DOHH2 (cell line): ENCODE results near the gene CAPS.

Source experiments
- H3F3A ChIP-seq: fragments of 200-600 bp; sonication (generic), shearing (Covaris generic); 2 replicates; pipeline ENCODE4 v1.6.0; 2016; ENCODE audit warnings: antibody characterized with exemption, mild to moderate bottlenecking; ENCODE audit not compliant: control insufficient read depth, insufficient read depth
- H3K27ac ChIP-seq: fragments of 200-600 bp; sonication (generic); 2 replicates; pipeline ENCODE4 v1.5.1; 2014; ENCODE audit warnings: low read depth, mild to moderate bottlenecking, low read length, moderate library complexity
- H3K27me3 ChIP-seq: fragments of 200-600 bp; sonication (generic); 2 replicates; pipeline ENCODE4 v1.6.1; 2014; ENCODE audit warnings: mild to moderate bottlenecking, low read length, mixed read lengths; ENCODE audit not compliant: control insufficient read depth
- H3K36me3 ChIP-seq: fragments of 200-600 bp; sonication (generic); 2 replicates; pipeline ENCODE4 v1.6.1; 2014; ENCODE audit warnings: mild to moderate bottlenecking, low read length, moderate library complexity, mixed read lengths; ENCODE audit not compliant: control insufficient read depth
- H3K4me1 ChIP-seq: fragments of 200-600 bp; sonication (generic); 2 replicates; pipeline ENCODE4 v1.6.1; 2014; ENCODE audit warnings: mild to moderate bottlenecking, low read length, mixed read lengths; ENCODE audit not compliant: control insufficient read depth
- H3K4me2 ChIP-seq: fragments of 200-600 bp; sonication (generic); 2 replicates; pipeline ENCODE4 v1.6.0; 2014; ENCODE audit warnings: mild to moderate bottlenecking, low read length, moderate library complexity
- H3K4me3 ChIP-seq: fragments of 200-600 bp; sonication (generic); 2 replicates; pipeline ENCODE4 v1.5.1; 2014; ENCODE audit warnings: mild to moderate bottlenecking, low read length, mixed read lengths
- H3K79me2 ChIP-seq: fragments of 200-600 bp; sonication (generic); 2 replicates; pipeline ENCODE4 v1.6.1; 2014; ENCODE audit warnings: mild to moderate bottlenecking, low read length, mixed read lengths; ENCODE audit not compliant: control insufficient read depth
- H3K9me2 ChIP-seq: fragments of 200-600 bp; sonication (generic); replicated peaks from 2 replicates; pipeline ENCODE4 v1.6.1; 2014; ENCODE audit warnings: mild to moderate bottlenecking, low read length, mixed read lengths; ENCODE audit not compliant: control insufficient read depth
- H3K9me3 ChIP-seq: fragments of 200-600 bp; sonication (generic); 2 replicates; pipeline ENCODE4 v1.6.1; 2014; ENCODE audit warnings: antibody characterized with exemption, low read length, mixed read lengths; ENCODE audit not compliant: control insufficient read depth, insufficient read depth
- H4K20me1 ChIP-seq: fragments of 200-600 bp; sonication (generic); 2 replicates; pipeline ENCODE4 v1.6.0; 2014; ENCODE audit warnings: low read depth, mild to moderate bottlenecking, antibody characterized with exemption, low read length, moderate library complexity; ENCODE audit not compliant: control insufficient read depth, insufficient read depth
- CTCF ChIP-seq: fragments of 200-600 bp; sonication (generic); IDR thresholded peaks from one replicate; pipeline ENCODE4 v1.5.1; 2014; ENCODE audit warnings: antibody characterized with exemption, mild to moderate bottlenecking, low read depth, low read length; ENCODE audit not compliant: poor library complexity, severe bottlenecking
- EZH2phosphoT487 ChIP-seq: fragments of 200-600 bp; sonication (generic); IDR thresholded peaks from 2 replicates; pipeline ENCODE4 v1.6.1; 2017; ENCODE audit warnings: borderline replicate concordance, mild to moderate bottlenecking, antibody characterized with exemption, low read length, moderate library complexity, mixed read lengths

The CAPS gene

GRCh38 chr19:5893907-5894703 is 19.9 kb upstream of the CAPS start:
- H3K27ac ChIP-seq = no peak overlapping the region
- no peak overlapping the region for H3K4me2 ChIP-seq
- H3K27me3 ChIP-seq = peaks cover 3% of the 10 kb centered on the region
- H4K20me1 ChIP-seq = no peaks in the 10 kb centered on the region
- H3K4me3 ChIP-seq = no peak overlapping the region
- H3K4me1 ChIP-seq = no peaks in the 10 kb centered on the region
- H3K9me2 ChIP-seq = no peaks in the 10 kb centered on the region
- H3K79me2 ChIP-seq = peaks cover 17% of the 10 kb centered on the region
- no peak for TF ChIP-seq EZH2phosphoT487
- no peak for TF ChIP-seq CTCF
- 0 out of 2 replicates have a peak, but pooled peaks cover 5% of the 10 kb centered on the region for H3F3A ChIP-seq
- H3K36me3 ChIP-seq = peaks cover 20% of the 10 kb centered on the region
- no peaks in the 10 kb centered on the region for H3K9me3 ChIP-seq

GRCh38 chr19:5894704-5895349 is 19.2 kb upstream of the CAPS start:
- no peak overlapping the region for H3K4me2 ChIP-seq

GRCh38 chr19:5895409-5895808 is 18.6 kb upstream of the CAPS start:
- no peak overlapping the region for H3K27ac ChIP-seq
- TF ChIP-seq EZH2phosphoT487 (no peak), CTCF (no peak)
- peaks cover 26% of the 10 kb centered on the region for H3K79me2 ChIP-seq
- H3F3A ChIP-seq = 0 out of 2 replicates have a peak, but pooled peaks cover 5% of the 10 kb centered on the region
- no peaks in the 10 kb centered on the region for H3K9me2 ChIP-seq
- no peak overlapping the region for H3K4me3 ChIP-seq
- no peaks in the 10 kb centered on the region for H3K9me3 ChIP-seq
- H3K4me2 ChIP-seq = no peak overlapping the region
- H3K27me3 ChIP-seq = no peaks in the 10 kb centered on the region; the same call in 1 of the 2 replicates
- H4K20me1 ChIP-seq = no peaks in the 10 kb centered on the region
- H3K36me3 ChIP-seq = peaks cover 27% of the 10 kb centered on the region
- H3K4me1 ChIP-seq = no peaks in the 10 kb centered on the region

More at GRCh38 chr19:5894704-5895349, 19.2 kb upstream of the CAPS start:
- Histone ChIP-seq H3K27ac (no peak overlapping the region), H3F3A (0 out of 2 replicates have a peak, but pooled peaks cover 5% of the 10 kb centered on the region), H3K36me3 (peaks cover 21% of the 10 kb centered on the region), H3K4me1 (no peaks in the 10 kb centered on the region), H4K20me1 (no peaks in the 10 kb centered on the region), H3K4me3 (no peak overlapping the region), H3K9me2 (no peaks in the 10 kb centered on the region), H3K27me3 (no peaks in the 10 kb centered on the region; the same call in none of the 2 replicates), H3K79me2 (peaks cover 20% of the 10 kb centered on the region), H3K9me3 (no peaks in the 10 kb centered on the region)
- no peak for TF ChIP-seq EZH2phosphoT487
- TF ChIP-seq CTCF = no peak
